Activated CD4-positive, CD25-positive, alpha-beta regulatory T cell treated with anti-CD3 and anti-CD28 coated beads, Interleukin-2, amount 50 U/mL, for 24 hours (primary cell): Measurements from ENCODE around the gene TMEM202.
"Not testable (repeated sequence)": the region's sequence is repeated elsewhere in the genome, so short reads cannot be mapped to it uniquely, and the experiment has no call there.

Experiments
- ATAC-seq, 2 donors: fragments of 150-1000 bp; cut with Tn5 transposase; one replicate each; pipeline ENCODE4 v1.10.0; 2021; ENCODE audit warnings: mild to moderate bottlenecking in 1 of 2, moderate library complexity in 1 of 2

TMEM202 gene, protein sequence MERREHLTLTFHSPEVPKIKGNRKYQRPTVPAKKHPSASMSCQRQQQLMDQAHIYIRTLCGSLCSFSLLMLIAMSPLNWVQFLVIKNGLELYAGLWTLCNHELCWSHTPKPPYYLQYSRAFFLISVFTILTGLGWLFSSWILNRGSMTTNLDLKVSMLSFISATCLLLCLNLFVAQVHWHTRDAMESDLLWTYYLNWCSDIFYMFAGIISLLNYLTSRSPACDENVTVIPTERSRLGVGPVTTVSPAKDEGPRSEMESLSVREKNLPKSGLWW

DNA sequence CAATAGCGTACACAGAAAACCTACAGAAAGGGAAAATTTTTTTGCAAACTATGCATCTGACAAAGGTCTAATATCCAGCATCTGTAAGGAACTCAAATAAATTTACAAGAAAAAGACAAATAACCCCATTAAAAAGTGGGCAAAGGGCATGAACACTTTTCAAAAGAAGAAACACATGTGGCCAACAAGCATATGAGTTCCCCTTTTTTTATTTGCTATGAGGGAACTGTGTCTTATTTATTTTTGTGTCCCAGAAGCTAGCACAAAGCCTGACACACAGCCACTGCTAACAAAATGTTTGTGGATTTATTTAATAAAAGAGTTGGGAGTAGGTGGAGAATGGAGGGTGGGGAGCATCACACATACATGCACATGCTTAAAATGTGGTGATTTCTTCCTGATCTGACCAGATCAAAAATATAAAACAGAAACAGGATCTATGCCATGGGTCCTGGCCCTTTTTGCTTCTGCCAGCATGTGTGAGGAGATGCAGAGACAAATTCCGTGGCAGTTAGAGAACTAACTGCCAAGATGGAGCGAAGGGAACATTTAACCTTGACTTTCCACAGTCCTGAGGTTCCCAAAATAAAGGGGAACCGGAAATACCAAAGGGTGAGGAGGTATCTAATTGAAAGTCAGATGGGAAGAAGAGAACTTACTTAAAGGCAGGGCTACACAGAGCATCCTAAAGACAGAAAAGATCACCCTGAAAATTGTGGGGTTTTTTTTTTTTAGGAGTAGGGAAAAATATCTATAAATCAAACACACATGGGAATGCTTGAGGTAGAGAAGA lies at the start of gene TMEM202:
Gene TMEM202 (plus strand): TSS at position 510 of the 793 bp plus-strand sequence. CDS start 22 bp downstream, at position 532.
- no peak for ATAC-seq

DNA sequence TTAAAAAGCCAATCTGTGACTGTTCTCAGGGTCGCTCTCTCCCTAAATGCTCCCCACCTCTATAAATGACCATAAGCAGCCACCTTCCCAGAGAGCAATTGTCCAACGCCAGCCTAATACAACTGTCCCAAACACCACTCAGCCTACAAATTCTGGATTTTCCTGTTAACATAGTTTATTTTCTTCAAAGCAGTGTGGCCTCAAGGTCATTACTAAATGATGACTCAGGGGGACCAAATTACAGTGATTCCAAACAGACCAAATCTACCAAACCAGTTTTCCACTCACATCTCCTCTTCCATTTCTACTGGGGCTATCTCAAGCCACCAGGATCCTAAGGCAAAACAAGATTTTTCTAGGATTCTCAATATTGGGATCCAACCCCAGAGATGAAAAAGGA lies 44.8 kb upstream of the TMEM202 start:
- ATAC-seq = no peak

DNA sequence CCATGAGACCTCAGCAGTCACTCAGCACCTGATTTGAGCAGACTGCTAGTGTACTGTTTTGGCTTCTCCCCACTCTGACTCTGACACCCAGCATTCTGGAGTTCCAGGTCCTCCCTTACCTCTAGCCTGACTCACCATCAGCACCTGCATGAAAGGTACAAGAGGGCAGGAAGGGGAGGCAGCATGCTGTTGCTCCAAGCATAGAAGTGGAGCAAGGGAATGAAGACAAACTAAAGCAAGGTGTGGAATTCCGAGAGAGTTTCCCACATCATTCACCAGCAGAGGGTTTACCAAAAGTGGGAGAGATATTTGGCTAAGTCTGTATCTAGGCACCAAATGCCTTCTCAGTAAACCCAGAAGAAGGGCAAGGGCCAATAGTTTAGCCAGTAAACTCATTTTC lies 43.6 kb upstream of the TMEM202 start:
- no peak for ATAC-seq

DNA sequence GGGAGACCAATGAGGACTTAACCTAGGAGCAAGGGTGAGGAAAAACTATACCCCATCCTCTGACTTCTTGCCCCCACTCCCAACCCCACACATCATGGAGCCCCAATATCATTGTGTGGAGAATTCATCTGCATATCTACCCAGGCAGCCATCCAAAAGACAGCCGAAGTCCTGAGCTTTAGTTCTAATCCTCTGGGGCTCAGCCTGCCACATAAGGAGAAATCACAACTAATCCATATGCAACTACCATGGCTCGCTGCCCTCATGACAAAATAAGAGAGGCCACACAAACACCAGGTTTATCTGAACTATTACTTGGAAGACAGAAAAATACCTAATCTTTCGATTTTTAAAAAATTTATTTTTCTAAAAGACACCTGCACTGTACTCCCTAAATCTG lies 40.0 kb upstream of the TMEM202 start:
- no peak for ATAC-seq

DNA sequence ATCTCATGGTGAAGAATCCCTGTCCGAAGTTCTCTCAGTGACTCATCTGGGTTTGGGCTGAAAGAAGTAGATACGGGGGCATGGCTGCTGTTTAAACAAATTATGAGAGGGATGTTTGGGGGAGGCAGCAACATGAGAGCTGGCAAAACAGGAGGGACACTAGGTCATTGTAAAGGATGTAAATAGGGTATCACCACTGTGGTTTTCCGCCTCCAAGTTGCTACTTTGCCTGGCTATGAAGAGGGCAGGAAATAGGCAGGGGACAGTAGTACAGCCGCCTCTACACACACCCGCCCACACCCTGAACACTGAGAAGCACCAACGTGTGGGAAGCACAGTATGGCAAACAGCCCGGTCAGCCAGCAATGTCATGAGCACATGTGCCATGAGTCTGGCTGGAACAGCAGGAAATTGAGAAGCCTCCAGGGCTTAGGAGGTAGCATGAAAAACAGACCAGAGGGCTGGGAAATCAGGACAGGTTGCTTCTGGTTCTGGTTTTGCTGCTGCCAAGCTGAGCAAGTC lies 39.4 kb upstream of the TMEM202 start:
- no peak for ATAC-seq

DNA sequence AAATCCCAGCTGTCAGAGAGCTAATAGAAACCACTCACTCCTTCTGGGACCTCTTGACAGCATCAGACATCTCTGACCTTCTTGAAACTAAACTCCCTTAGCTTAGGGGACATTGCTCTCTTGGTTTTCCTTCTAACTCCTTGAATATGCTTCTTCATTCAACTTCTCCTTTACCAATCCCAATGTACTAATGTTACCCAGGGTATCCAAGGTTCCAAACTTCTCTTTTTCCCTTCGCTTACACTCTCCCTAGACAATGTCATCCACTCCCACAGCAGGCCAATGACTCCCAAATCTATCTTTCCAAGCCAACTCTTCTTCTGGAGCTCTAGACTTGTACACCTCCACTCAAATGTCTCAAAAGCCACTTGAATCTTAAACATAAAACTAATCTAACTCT lies 36.9 kb upstream of the TMEM202 start:
- no peak for ATAC-seq

DNA sequence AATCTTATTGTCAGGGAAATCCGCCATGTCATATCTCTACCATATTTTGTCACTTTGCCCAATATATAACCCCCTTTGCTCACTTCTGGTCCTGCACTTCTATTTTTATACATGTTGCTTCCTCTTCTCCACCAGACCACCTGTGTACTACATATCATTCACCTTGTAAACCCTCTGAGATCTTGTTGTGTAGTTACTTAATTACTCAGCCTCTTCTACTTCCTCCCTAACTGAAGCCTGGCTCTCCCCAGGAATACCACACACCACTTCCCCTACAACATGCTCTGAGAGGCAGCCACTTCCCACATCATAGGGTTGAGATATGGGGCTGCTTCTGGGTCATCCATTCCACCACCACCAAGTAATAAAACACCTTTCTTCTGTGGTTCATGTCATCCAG lies 32.3 kb upstream of the TMEM202 start:
- peak; percentile 58 to 65 for ATAC-seq

DNA sequence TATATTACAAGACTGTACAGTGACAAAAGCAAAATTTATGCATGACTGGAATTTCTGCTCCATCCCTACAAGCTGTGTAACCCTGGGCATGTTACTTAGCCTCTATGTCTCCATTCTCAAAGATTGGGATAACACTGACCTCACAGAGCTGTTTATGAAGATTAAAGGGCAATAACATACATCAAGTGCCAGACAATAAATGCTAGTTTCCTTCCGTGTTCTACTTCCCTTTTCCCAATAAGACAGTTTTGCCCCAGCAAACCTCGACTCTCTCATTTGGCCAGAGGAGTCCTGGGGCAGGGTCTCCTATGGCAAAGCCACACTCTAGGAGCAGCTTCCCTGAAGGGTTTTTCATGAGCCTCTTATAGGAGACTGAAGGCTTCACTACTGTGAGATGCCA lies 29.8 kb upstream of the TMEM202 start:
- no peak for ATAC-seq

DNA sequence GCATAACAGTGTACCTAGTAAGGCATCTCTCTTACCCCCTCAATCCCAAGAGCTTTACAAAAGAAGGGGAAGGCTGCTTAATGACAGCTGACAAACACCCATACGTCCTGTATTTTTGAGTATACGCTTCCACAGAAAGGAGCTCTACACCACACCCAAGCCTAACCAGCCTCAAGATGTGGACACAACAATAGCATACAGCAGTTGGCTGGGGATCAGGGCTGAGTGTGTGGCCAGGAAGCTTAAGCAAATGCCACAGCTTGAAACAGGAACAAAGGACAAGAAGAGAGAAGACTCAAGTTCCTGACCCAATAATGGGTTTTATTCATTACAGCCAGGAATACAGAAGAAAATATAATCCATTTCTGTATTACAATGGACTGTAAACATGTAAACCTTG lies 29.2 kb upstream of the TMEM202 start:
- no peak for ATAC-seq

DNA sequence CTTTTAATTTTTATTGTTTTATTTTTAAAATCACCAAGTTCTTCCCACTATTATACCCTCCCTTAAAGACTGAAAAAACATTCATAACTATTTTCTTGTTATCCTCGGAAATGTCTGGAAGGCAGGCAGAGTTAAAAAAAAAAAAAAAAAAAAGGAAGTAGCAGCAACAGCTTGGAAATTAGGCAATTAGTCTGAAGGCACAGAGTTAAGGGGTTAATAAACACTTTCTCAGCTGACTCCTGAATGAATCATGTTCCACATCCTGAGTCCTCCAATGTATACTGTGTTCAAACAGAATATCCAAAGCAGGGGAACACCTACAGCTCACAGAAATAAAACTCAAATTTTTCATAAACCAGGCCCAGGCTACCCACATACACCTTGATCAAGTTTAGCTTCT lies 28.1 kb upstream of the TMEM202 start:
- no peak for ATAC-seq

DNA sequence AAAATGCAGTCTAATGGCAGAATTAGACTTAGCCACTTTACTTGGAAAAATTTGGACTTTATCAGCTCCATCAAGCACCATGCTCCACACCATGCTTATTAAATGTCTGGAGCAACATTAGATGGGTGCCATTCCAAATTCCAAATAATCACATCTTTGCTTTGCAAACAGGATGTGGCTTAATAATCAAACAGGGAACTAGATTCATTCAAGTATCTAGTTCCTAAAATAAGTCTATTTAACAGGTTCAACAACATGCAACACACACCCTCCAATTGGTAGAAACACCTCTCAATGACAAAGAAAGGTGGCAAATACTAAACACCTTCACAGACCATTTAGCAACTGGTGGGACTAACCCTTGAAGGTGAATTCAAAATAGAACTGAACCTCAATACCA lies 25.7 kb upstream of the TMEM202 start:
- ATAC-seq = no peak

DNA sequence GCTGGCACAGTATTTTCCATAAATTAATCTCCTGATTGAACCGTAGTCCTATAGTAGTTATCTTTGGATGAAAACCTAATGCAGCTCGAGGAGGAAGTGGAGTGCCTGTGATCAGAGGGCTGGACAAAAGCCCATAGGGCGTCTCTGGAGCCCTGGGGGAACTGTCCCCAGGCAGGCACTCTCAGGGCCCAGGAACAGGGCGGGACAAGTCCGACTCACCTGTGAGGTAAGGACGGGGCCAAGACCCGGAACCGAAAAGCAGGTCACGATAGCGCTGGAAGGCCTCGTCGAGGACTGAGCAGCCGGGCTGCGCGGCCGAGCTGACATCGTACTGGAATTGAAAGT lies 22.6 kb upstream of the TMEM202 start:
- ATAC-seq = peak; percentile 46 to 50

DNA sequence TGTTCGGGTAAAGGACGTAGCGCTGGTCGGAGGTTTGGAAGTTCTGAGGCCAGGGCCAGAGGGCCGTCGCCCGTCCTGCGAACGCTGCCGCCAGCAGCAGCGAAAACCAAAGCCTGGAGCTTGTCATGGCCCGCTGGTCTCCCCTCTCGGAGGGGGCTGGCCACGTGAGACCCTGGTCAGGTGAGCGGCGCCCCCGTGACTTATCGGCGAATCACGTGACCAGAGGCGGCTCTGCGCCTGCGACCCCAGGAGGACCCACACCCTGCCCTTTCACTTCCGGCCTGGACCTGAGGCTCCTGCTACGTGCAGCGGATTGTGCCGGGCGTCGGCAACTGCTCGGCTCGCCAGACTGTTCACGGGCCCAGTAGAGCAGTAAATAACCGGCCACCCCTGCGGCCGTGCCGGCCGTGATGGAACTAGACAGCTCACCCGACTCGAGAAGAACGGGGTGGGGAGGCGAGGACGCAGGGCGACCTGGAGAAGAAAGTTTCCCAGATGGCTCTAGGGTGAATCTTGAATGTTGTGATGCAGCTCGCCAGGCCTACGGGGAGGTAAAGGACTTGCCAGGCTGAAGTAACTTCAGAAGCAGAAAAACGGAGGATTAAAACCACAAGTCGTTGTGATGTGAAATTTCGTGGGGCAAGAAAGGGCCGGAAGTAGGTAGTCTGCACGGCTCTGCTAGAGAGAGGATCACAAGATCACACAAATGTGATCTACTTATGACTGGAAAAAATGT lies 22.1 kb upstream of the TMEM202 start, which contains the start of gene HEXA:
Gene HEXA (minus strand): TSS at position 169 of the 736 bp plus-strand sequence. CDS start 42 bp downstream, at position 127.
- peak; percentile 90 to 92 for ATAC-seq

DNA sequence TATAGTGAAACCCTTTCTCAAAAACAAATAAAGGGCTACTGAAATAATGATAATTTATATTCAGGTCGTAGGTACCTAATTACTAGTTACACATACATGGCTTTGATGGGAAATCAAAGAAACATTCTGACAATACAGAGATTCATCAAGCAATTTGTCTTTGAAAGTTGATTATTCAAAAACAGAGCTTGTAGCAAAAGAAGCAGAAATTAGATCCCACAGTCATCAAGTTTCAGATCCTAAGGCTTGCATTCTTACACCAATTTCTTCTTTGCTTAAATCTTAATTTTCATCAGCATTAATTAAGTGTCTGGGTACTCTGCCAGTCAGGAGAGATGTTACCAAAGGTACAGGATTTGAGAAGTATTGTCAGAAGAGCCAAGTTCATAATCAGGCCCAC lies 20.8 kb upstream of the TMEM202 start:
- no peak for ATAC-seq

DNA sequence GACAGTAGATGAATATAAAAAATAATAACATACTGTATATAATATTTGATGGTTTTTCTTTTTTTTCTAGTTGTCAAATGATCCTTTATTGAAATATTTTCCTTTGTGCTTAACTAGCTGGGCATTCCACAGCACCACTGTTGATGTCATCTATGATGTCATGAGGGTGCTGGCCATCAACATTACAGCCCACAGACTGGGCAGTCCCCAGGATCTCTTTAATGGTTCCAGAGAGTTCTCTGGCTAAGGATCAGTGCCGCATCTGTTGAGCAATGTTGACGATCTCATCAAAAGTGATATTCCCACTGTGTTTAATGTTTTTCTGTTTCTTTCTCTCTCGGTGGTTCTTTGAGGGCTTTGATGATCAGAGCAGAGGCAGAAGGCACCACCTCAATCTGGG lies 19.0 kb upstream of the TMEM202 start:
- not testable (repeated sequence) for ATAC-seq

DNA sequence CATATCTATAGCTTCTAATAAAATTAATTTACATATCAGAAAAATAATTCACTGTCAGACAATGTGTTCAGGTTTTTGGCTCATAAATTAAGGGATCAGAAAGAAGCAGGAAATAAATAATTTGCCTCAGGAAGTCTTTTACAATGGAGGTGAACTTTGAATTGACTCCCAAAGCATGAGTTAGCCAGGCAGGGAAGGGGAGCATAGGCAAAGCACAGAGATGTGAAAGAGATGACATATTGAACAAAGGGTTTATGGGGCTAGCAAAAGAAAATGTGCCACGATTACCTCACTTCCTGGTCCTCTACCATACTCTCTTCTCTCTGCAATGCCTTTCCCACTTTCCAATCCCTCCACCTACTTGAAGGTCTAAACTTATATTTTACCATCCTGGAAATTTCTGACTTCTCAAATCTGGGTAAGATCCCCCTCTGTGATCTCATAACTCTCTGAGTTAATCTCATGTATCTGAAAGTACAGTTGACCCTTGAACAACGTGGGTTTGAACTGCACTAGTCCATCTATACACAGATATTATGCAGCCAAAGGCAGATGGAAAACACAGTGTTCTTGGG lies 18.2 kb upstream of the TMEM202 start:
- ATAC-seq = no peak

DNA sequence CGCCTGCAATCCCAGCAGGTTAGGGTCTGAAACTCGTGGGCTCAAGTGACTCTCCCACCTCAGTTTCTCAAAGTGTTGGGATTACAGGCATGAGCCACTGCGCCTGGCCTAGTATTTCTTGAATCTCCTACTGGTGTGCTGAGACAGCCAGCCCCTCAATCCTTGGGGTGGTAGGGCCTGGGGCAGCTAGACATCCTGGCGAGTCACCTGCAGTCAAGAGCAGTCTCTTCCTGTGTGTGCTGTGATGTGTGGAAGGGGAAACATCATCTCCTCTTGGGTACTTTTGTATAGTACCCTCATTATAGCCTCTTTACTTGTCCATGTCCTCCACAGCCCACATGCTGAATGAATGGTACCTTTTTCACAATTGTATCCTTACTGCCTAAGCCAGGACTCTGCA lies 17.4 kb upstream of the TMEM202 start:
- no peak for ATAC-seq

DNA sequence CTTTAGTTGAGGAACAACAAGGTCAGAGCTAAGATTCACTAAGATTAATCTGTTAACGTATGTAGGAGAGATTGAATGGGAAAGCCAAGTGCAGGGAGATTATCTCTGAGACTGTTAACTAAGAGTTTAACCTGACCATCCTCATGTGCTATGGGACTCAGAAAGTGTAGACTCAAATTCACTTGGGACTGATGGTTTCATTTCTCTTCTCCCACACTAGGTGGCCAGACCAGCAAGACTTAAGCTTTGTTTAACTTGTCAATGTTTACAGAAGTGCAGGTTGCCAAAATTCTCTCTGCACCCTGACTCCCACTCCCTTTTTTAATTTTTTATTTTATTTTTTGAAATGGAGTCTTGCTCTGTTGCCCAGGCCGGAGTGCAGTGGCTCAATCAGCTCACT lies 16.0 kb upstream of the TMEM202 start:
- no peak for ATAC-seq

DNA sequence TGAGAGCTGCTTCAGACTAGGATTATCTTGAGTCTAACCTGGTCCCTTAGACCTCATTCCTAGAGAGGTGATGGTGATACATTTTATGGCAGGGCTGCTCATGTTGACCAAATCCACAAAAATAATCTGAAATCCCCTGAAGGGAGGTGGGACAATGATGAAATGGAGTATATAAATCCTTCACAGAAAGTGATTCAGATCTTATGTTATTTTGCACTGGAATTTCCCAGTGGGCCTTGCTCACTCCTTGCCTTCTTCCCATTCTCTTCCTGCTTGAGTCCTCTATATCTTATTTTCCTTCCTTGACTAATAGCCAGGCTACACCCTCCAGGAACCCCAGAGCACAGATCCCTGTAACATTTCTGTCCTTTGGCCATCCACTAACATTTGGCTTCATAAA lies 10.4 kb upstream of the TMEM202 start:
- ATAC-seq = no peak

DNA sequence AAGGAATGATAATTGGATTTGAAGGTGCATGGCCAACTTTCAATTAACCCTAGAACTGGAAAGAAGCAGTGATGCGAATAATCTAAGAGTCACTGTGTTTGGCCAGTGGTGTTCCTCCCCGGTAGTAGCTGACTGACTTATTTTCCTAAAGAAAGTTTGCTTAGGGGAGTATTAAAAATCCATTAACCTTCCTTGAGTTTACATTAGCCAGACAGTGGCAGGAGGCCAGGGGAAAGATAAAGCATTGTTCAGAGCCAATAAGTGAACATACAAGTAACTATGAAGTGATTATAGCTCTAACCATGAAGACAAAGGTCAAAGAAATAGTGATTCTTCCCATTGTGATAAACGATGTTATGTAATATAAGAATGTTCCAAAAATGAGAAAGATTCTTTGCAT lies 8.9 kb upstream of the TMEM202 start:
- no peak for ATAC-seq

DNA sequence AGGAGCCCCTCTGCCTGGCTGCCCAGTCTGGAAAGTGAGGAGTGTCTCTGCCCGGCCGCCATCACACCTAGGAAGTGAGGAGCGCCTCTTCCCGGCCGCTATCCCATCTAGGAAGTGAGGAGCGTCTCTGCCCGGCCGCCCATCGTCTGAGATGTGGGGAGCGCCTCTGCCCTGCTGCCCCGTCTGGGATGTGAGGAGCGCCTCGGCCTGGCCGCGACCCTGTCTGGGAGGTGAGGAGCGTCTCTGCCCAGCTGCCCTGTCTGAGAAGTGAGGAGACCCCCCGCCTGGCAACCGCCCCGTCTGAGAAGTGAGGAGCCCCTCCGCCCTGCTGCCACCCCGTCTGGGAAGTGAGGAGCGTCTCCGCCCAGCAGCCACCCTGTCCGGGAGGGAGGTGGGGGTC lies 1.8 kb upstream of the TMEM202 start:
- not testable (repeated sequence) for ATAC-seq

DNA sequence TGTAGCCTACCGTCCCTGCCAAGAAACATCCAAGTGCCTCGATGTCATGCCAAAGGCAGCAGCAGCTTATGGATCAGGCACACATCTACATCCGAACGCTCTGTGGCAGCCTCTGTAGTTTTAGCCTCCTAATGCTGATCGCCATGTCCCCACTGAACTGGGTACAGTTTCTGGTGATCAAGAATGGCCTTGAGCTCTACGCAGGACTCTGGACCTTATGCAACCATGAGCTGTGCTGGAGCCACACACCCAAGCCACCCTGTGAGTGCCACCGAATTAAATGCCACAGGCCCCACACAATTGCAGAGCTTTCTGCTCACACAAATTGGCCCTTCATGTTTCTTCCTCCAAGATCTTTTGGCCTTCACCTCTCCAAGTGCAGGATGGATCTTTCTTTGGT lies 543 bp downstream of the TMEM202 start:
- no peak for ATAC-seq

DNA sequence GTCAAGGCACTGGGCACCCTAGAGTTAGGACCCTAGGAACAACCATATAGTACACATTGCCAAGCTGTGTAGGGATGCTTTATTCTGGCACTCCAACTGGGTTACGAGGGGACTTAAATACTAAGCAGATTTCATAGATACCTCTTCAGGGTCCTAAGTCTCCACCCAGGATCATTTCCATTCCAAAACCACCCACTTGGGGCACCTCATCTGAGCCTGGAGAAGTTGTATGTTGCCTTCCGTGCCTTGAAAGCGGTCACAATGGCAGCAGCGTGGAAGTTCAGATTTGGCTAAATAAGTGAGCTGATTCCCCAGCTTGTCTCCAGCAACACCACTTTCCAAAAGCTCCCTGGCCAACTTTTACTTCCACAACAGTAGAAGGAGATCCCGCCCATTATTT lies 4.6 kb downstream of the TMEM202 start:
- ATAC-seq = no peak
